Type B pancreatic cell (in vitro differentiated cells): ENCODE measurements around the gene ETV6. TPM values are rescaled to one million over a fixed set of nuclear protein-coding genes. Genes with fewer than 3 reads are reported as not detected.

ENCODE experiments used
- DNase-seq: peaks from one replicate; pipeline ENCODE4 v3.0.0; 2021; ENCODE audit warnings: mixed read lengths; ENCODE audit not compliant: unreplicated experiment; ENCODE audit errors: extremely low spot score
- H3K27ac Mint-ChIP-seq: 2 replicates; pipeline ENCODE4 v1.8.0; 2021; ENCODE audit warnings: mild to moderate bottlenecking, mixed read lengths
- H3K27me3 Mint-ChIP-seq: 2 replicates; pipeline ENCODE4 v1.8.0; 2021; ENCODE audit warnings: mixed read lengths
- H3K36me3 Mint-ChIP-seq: 2 replicates; pipeline ENCODE4 v1.8.0; 2021; ENCODE audit warnings: mixed read lengths
- H3K4me1 Mint-ChIP-seq: one replicate; pipeline ENCODE4 v1.8.0; 2021; ENCODE audit warnings: mixed read lengths; ENCODE audit not compliant: unreplicated experiment
- H3K4me3 Mint-ChIP-seq: 2 replicates; pipeline ENCODE4 v1.8.0; 2021; ENCODE audit warnings: mild to moderate bottlenecking, mixed read lengths
- H3K9me3 Mint-ChIP-seq: 2 replicates; pipeline ENCODE4 v1.8.0; 2021; ENCODE audit warnings: mixed read lengths
- total RNA-seq: library from RNA; stranded (reverse); gene quantifications from 2 replicates; pipeline ENCODE4 v1.2.1, GENCODE V29; 2021; ENCODE audit warnings: low replicate concordance
- TF ChIP-seq, protein P1 (sequence below): fragments of 200-600 bp; sonication (generic); conservative IDR thresholded peaks from 2 replicates; pipeline ENCODE4 v1.5.0; 2021; ENCODE audit warnings: antibody characterized with exemption, mild to moderate bottlenecking

The ETV6 gene
- total RNA-seq, 1 donor from 2014 or later: 26.5 TPM

DNA sequence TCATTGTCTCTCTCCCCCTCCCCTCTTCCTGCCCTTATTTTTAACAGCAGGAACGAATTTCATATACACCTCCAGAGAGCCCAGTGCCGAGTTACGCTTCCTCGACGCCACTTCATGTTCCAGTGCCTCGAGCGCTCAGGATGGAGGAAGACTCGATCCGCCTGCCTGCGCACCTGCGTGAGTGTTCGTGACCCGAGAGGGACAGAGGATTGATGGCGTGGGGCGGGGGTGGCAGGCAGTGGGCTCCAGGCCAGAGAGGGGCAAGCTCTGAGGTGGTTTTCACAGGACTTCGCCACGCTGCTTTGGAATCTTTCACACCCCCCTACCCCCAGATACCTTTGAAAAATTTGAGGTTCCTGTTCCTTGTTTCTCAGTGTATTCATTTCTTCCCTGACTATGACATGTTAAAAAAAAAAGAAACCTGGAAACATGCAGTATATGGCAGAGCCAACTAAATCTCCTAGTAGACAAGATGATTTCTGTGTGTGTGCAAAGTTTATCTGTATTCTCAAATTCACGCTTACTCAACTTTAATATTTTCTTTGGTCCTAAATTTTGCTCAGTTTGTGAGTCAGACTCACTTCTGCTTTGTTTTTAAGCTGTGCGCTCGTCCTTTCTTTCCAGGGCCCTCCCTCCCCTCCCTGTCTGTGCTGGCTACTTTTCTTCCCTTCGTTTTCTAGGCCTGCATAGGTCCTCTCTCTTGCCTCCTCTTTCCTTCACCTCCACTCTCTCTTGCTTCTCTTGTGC is 103.1 kb downstream of the ETV6 start:
- Mint-ChIP-seq H3K27ac (peak overlapping the region; percentile 7), H3K36me3 (peaks cover 26% of the 10 kb centered on the region), H3K27me3 (no peaks in the 10 kb centered on the region), H3K4me1 (peaks cover 12% of the 10 kb centered on the region), H3K9me3 (no peaks in the 10 kb centered on the region), H3K4me3 (no peak overlapping the region)
- TF ChIP-seq, protein P1, sequence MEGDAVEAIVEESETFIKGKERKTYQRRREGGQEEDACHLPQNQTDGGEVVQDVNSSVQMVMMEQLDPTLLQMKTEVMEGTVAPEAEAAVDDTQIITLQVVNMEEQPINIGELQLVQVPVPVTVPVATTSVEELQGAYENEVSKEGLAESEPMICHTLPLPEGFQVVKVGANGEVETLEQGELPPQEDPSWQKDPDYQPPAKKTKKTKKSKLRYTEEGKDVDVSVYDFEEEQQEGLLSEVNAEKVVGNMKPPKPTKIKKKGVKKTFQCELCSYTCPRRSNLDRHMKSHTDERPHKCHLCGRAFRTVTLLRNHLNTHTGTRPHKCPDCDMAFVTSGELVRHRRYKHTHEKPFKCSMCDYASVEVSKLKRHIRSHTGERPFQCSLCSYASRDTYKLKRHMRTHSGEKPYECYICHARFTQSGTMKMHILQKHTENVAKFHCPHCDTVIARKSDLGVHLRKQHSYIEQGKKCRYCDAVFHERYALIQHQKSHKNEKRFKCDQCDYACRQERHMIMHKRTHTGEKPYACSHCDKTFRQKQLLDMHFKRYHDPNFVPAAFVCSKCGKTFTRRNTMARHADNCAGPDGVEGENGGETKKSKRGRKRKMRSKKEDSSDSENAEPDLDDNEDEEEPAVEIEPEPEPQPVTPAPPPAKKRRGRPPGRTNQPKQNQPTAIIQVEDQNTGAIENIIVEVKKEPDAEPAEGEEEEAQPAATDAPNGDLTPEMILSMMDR: no peak
- no peak for DNase-seq

DNA sequence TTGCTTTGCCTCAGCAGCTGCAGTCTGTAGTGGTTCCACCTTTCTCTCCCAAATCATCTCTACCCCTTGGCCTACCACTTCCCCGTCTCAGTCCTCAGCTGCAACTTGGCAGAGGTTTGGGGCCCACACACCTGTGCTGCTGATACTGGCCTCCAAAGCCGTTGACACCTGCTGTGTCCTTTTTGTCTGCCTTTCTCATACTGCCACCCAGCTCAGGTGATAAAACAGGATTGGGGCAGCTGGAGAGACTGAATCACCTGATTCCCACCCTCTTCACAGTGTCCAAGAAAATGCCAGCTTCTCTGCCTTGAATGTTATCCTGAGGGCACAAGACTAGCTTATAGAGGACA is 103.7 kb downstream of the ETV6 start:
- Mint-ChIP-seq H3K4me1 (peaks cover 12% of the 10 kb centered on the region), H3K27me3 (no peaks in the 10 kb centered on the region), H3K4me3 (no peak overlapping the region), H3K36me3 (peaks cover 26% of the 10 kb centered on the region), H3K9me3 (no peaks in the 10 kb centered on the region), H3K27ac (peak overlapping the region; percentile 7)
- TF ChIP-seq, protein P1: no peak
- no peak for DNase-seq

DNA sequence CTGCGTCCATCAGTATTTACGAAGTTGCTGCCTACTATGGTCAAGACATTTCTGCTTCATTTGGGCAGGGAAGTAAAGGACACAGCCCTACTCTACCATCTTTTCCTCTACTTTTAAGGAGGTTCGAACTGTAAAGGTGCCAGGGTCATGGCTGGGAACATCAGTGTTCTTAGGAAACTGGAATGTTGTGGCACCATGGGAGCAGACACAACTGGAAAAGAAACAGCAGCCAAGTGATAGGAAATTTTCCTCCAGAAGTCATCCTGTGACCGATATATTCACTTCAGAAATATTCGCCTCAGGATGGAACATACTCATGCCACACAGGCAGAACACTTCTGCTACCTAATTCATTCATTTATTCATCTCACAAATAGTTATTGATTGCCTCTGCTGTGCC is 104.4 kb downstream of the ETV6 start:
- no peak for DNase-seq
- H3K36me3 Mint-ChIP-seq: peaks cover 30% of the 10 kb centered on the region
- TF ChIP-seq, protein P1: no peak
- no peak overlapping the region for H3K4me3 Mint-ChIP-seq
- H3K27ac Mint-ChIP-seq: no peak overlapping the region
- no peaks in the 10 kb centered on the region for H3K27me3 Mint-ChIP-seq
- peaks cover 18% of the 10 kb centered on the region for H3K4me1 Mint-ChIP-seq
- H3K9me3 Mint-ChIP-seq: no peaks in the 10 kb centered on the region

DNA sequence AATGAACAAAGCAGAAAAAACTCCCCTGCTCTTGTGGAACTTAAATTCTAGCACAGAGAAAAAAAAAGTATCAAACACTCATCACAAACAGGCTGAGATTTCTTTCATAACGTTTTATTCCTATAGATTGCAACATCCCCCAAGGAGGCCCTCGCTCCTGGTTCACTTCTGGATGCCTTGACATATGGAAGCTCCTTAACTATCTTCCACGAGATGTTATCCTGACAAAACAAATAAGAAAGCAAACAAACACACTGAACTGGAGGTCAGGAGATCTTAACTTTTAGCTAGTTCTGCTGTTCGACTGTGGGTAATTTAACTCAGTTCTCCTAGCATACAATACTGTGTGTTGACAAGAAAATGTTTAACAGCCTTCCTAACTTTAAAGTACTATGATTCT is 104.8 kb downstream of the ETV6 start:
- peaks cover 19% of the 10 kb centered on the region for H3K4me1 Mint-ChIP-seq
- H3K9me3 Mint-ChIP-seq: no peaks in the 10 kb centered on the region
- DNase-seq: no peak
- TF ChIP-seq, protein P1: no peak
- peaks cover 30% of the 10 kb centered on the region for H3K36me3 Mint-ChIP-seq
- H3K27me3 Mint-ChIP-seq: no peaks in the 10 kb centered on the region
- no peak overlapping the region for H3K27ac Mint-ChIP-seq
- no peak overlapping the region for H3K4me3 Mint-ChIP-seq

DNA sequence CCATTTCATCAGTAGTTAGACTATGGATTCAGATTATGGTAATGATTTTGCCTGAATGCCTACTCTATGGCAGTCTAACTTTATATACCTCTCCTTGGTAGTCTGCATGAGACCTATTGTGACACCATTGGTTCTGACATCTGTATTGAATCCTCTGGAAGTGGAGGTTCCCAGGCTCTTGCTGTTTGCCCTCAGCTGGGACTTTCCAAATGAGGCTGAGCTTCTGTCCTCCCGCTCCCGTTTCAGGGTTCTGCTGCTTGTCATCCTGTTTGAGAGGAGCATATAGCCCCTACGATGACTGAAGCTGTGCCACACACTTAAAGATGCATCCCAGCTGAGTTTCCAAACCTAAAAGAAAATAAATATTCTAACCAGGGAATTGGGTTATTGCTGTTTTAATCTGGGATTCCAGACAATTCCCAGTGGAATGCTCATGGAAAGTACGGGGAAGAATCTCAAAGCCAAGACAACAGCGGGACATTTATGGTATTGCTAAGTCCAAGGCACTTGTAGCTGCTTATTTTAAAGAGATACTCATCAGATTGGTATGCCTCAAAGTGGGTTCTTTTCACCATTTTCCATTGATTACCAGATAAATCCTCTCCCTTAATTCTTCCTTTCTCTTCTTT is 105.9 kb downstream of the ETV6 start:
- TF ChIP-seq, protein P1: no peak
- H3K27me3 Mint-ChIP-seq: no peaks in the 10 kb centered on the region
- H3K9me3 Mint-ChIP-seq: no peaks in the 10 kb centered on the region
- H3K4me1 Mint-ChIP-seq: peaks cover 19% of the 10 kb centered on the region
- DNase-seq: no peak
- peaks cover 38% of the 10 kb centered on the region for H3K36me3 Mint-ChIP-seq
- H3K27ac Mint-ChIP-seq: no peak overlapping the region
- H3K4me3 Mint-ChIP-seq: no peak overlapping the region
